ENCODE measurements around the gene C1orf50.
A peak's percentile ranks its signal among the peaks of the same experiment; 100 is the strongest.
"Not testable (repeated sequence)": the region's sequence is repeated elsewhere in the genome, so short reads cannot be mapped to it uniquely, and the experiment has no call there.

Gene C1orf50

DNA sequence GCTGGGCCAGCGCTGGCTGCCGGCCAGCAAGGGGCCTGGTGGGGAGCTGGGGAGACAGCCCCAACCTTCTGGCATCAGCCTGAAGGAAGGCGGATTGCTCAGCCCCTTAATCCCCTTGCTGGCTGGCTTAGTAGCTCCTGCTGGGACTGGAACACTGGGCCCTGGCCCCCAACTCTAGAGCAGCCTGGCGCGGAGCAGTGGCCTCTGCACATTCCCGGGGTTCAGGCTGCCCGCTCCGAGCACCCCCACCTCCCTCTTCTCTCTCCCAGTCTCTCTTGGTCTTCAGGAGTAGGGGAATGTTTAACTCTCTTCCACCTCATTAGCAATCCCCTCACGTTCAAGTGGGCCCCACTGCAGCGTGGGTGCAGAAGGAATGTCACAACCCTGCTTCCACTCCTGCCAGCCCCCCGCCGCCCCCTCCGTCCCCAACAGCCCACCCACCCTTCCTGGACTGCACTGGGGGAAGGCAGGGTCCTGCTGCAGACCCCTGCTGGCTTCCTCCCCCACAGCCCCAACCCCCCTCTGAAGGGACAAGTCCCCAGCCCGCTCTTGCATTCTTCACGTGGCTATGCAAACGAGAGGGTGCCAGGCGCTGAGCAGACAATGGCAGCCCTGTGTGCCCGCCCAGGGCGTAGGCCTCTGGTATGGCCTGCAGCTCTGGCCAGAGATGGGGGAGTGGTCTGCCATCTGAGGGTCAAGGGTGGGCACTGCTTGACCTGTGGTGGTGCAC is 26.0 kb upstream of the C1orf50 start:
- no peak for DNase-seq

DNA sequence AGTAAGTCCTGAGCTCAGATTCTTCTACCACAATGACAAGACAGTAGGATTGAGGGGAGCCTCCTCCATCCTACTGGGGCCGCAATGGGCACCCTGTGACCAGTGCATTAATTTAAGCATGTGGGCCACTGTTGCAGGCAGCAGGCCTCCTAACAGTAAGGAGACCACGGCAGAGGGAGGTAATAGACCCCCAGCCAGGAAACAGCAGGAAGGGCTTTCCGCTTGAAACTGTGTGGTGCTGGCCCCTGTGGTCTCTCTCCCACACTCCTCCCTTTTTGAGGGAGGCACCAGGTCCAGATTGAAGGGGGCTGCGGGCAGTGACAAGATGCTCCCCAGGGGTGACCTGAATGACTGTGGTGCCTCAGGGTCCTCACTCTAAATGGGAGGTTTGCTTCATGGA is 25.3 kb upstream of the C1orf50 start:
- no peak for DNase-seq

DNA sequence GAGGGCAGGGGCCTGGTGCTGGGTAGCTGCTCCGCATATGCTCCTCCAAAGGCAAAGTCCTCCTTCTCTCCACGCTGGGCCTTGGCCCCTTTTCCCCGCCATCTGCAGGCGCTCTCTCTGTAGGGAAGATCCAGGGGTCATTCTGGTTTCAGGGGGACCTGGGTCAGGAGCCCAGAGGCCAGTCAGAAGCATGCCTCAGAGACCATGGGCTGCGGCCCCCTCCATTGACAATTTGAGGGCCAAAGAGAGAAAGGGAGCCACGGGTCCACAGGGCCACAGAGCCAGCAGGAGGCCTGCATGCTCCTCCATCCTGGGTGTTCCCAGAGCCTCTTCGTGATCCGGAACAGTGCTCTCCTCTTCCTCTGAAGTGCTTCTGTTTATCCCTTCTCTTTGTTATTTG is 24.9 kb upstream of the C1orf50 start:
- no peak for DNase-seq

DNA sequence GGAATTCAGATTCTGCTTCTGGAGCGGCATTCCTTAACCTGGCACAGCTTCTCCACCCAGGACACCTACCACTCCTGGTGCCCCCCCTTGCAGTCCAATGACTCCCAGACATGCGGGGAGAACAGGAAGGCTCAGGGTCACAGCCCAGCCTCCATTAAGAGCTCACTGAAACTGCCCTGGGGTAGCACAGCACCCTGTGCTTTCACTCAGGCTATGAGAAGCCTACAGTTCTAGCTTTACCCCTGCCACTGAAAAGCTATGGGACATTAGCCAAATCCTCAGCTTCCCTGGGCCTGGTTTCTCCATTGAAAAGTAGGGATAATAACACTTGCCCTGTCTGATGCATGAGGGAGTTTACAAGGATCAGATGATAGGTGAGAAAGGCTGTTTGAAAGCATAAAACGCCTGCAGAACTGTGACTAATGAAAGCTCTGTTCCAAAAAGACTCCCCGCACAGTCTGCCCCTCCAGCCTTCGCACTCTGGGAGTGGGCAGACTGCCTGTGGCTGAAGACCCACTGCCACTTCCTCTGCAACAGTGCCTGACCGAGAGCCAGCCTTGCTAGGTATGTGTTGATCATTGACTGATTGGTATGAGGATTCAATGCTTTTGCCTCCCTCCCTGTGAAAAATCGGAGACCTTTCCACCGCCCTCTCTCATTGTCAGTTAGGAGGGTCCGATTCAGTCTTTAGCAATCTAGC is 24.3 kb upstream of the C1orf50 start:
- no peak for DNase-seq

DNA sequence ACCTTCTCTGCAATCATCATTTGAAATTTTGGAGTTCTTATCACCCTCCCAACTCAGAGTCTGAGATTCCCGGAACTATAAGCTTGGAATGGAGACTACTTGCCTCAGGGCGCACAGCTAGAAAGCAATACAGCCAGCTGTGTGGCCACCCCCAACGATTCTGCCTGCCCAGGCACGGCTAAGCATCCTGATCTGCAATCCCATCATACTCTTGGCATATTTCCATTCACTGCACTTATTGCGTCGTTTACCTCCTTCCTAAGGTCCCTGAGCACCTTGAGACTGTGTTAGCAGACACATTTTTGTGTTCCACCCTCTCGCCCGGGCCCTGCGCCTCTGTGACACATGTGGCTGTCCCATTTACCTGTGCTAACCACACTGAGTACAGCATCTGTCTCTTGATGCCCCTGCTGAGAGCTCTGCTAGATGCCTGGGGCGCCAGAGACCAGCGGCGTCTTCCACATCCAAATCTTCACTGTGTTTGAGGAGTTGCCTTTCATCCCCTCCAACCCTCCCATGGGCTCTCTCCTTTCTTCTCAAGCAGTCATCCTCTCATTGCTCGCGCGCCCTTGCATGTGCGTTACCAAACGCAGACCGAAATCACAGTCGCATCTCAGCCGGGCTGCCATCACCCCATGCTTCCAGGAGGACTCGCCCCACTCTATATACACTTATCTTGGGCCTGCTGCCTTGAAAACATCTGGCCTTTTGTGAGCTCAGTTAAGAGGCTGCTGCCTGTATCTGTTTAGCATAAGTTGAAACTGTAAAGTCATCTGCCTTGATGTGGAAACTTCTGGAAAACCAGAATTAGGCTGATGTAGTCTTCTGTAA is 23.5 kb upstream of the C1orf50 start:
- no peak for DNase-seq

DNA sequence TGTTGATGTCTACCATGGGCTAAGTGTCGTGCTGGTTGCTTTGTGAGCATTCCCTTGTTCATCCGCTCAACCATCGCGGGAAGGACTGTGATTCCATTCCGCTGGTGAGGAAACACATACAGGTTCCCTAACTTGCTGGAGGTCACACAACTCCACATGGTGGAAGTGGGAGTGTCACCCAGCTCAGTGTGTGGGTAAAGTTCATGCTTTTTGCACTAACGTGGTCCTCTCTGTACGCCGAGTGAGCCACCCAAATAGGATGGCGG is 23.0 kb upstream of the C1orf50 start:
- no peak for DNase-seq

DNA sequence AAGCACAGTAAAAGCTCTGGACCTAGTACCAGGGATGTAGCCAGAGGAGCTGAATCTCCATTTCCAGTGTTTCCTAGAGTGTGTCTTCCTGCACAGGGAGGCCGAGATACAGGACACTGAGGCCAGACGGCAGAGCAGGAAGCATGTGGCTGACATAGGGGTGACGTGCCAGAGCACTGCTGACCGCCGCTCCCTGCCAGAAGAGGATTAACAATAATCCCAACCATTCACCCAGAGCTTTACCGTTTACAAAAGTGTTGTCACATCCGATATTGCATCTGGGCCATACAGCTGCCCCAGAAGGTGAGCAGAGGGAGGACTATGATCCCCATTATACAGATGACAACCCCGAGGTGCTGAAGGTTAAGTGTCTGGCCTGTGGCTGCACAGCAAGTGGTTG is 21.2 kb upstream of the C1orf50 start:
- DNase-seq = no peak

DNA sequence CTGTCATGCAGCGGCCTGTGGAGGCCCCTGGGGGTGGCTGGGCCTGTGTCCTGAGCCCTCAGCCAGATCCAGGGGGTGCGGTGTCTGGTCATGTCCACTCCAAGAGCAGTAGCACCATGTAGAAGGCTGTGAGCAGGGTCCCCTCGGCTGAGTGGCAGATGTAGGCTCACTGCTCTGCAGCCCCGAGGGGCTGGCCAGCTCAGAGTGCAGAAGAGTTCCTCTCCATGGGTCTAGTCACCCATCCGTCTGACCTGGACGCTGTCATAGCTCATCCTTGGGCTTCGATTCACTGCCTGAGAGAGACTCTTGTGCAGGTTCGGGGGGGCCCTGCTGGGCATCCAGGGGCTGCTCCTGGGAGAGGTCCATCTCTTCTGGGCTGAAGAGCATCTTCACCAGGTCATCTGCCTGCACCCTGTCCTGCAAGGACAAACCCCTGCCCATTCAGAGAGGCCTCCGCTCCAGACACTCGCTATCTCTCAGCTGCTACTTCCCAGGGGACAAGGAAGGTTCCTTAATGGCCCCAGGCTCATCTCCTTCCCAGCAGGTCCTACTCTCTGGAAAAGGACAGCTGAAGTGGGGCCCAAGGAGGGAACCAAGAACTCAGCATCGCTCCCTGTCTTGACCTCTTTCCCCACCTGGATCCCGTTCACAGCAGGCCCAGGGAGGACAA is 20.5 kb upstream of the C1orf50 start:
- no peak for DNase-seq

DNA sequence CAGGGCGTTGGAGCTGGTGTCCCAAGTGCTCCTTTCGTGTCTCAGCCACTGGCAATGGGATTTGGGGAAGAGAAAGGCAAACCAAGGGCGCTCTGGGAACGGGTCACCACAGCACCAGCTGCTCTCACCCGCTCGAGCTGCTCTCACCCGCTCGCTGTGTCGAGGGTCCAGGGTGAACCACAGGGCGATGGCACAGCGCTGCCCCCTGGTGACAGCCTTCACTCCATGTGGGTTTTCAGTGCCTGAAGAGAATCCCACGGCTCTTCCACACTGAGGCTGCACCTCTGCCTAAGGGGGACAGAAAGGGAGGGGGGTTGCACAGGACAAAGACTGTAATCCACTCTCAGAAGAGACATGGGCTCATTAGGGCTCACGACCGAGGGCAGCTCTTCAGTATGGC is 19.9 kb upstream of the C1orf50 start:
- peak; percentile 23 for DNase-seq

DNA sequence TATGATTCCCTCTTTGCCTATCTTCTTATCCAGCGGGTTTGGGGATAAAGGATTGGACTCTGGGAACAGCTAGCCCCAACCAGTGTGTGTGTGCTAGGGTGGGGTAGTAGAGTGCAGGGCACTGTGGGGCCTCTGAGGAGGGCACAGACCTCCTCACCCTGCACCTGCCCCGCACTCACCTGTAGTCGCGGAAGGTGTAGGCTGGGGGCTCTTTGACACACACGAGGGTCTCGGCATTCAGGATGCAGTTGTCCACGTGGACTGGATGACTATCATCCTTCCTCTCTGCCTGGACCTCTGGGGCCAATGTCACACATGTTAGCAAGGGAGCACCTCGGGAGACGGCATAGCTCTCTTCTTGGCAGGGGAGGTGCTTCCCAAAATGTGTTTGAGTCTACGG is 19.0 kb upstream of the C1orf50 start:
- no peak for DNase-seq

DNA sequence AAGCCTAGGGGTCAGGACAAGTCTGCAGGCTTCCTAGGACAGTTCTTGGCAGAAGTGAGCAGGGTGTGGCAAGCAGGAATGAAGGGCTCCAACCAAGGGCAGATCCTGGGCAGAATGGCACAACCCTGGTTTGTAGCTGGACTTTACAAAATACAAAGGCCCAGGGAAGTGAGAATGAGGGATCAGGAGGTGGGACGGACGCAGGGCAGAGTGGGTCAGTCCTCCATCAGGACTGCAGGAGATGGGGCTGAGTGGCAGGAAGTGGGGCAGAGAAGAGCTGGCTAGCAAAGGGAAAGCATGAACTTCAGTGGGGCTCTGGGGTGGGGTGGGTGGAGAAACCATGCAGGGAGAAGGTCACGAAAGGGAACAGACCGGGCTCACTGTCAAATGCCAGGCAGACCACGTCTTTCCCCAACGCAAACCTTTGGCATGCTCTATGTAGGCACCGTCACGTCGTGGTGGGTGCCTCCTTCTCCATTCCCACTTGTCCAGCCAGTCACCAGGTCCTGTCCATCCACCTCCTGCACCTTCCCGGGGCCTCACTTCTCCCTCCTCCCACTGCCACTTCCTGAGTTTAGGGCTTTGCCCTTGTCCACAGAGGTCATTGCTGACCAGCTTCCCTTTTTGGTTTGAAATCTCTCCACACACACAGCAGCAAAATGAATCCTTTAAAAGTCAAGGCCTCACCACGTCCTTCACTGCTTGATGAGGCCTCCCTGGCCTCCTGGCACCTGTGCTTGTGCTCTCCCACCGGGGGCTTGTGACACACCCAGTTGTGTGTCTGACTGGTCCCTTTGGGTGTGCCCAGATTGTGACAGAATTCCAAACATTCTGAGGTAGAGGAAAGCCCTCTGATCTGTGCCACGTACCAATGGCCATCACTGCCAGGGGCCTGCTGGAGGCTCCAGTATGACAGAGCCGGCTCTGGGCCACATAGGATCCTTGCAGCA is 18.3 kb upstream of the C1orf50 start:
- DNase-seq = no peak

DNA sequence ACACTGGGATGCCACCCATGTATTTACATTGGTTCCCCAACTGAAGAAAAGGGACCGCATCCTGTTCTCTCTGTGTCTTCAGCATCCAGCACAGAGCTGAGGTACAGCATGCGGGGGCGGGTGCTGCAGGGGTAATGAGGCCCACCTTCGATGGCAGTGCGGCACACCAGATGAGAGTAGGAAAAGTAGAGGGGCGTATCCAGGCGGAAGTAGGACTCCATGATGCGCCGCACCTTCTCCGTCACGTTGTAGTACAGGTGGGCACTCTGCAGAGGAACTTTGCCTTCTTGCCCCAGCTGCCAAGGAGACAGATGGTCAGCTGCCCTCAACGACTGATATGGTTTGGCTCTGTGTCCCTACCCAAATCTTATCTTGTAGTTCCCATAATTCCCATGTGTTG is 17.0 kb upstream of the C1orf50 start:
- DNase-seq = no peak

DNA sequence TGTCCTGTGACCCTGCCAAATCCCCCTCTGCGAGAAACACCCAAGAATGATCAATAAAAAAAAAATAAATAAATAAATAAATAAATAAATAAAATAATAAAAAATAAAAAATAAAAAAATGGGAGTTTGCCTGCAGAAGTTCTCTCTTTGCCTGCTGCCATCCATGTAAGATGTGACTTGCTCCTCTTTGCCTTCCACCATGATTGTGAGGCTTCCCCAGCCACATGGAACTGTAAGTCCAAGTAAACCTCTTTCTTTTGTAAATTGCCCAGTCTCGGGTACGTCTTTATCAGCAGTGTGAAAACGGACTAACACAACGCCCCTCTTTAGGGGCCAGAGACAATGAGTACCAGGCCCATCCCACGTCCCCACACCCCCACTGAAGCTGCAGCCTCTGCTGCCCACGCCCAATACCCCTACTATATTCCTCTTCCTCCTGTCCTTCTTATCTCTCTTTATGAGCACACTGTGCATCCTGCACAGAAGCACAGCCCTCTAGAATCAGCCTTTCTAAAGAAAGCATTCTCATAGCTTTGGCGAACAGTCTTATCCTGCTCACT is 15.5 kb upstream of the C1orf50 start:
- not testable (repeated sequence) for DNase-seq

DNA sequence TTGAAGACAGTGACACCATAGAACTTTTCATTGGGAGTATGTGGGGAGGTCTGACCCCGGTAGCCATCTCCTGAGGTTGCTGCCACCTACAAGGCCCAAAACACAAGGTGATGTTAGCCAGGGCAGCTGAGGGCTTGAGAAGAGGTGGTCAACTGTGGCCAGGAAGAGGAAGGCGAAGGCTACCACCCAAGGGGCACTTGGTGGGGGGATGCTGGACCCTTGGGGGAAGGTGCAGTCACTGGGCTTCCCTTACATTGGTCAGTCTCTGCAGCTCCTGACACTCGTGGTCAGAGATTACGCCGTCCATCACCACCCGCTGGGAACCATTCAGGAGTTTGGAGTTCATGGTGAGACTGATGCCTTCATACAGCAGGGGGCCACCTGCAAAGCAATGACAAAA is 14.8 kb upstream of the C1orf50 start:
- DNase-seq = no peak

DNA sequence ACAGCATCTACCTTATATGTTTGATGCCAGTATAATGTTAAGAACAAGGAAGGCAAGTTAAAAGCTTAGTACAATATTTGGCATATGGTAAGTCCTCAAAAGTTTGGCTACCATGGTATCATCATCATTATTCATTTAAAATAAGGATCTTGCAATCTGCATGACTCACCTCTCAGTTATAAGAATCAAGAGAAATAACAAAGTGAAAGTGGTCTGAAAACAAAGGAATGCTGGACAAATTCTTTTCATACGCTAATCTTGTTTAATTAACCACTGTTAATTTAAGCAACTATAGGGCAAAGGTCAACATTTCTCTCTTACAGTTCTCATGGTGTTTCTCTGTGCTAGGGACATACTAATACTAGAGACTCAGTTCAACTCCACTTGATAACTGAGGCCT is 14.0 kb upstream of the C1orf50 start:
- DNase-seq = no peak

DNA sequence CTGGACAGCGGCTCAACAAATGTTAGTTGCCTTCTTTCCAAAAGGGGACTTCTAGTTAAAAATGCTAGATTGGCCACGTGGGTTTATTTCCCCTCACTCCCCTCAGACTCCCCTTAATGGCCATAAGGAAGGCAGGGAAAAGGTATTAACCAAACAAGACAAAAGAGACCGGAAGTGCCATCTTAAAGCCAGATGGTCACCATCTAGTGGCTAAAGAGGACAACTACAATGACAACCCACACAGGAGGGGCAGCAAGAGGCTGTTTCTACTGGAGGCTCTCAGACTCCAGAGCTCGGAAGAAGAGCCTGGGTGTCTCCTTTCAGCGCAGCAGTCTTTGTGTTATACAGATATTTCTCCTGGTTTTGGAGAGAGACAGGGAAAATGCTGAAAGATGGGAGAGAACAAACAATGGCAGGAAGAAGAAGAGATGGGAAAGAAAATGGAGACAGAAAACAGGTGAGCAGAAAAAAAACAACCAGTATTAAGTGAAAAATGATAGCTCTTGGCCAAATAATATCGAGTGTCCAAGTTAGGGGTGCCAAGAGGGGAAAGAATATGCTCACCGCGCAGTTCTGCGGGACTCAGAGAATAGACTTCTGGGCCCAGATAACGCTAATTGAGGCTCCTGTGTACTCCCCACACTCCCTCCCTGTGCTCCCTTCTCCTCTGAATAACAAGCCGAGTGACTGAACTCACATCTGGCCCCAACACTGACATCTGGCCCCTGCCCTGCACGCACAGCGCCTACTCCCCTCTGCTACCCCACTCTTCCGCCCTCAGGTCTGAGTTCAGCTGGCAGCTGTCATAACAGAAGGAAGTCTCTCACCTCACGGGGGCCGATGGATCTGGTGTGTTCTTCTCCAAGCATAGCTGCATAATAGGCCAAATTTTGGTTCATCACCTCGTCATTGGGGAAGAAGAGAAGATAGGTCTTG is 9.8 kb upstream of the C1orf50 start:
- peak; percentile 76 for DNase-seq

DNA sequence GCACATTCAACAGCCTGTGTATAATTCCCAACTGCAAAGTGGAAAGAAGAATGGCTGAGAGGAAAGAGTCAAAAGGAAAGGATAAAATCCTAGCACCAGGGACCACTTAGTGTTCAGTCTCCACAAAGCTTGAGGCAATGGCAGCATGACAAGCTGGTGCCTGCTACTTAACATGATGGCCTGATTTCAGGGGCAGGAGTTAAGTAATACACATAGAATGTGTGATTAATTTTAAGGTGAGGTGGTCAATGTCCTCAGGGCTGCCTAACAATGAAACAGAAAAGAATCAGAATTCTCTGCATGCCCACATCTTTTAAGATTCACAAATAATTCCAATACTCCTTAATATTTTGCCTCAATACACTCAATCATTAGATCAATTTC is 9.2 kb upstream of the C1orf50 start:
- DNase-seq = no peak

DNA sequence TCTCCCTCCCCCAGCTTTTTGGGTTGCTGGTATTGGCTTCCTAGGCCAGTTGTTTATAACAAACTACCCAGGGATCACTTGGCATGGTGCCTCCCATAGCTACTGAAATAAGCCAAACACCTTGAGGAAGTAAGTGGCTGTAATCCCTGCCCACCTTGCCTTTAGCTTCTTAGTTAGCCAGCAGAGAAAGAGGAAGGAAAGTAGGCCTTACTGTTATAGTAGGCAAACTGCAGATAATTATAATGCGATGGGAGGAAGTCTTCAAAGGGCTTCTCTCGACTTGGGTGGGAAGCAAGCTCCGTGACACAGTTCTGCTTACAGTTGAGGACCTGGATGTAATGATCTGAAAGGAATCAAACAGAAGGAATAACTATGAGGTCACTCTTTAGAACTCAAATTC is 8.4 kb upstream of the C1orf50 start:
- DNase-seq = no peak

DNA sequence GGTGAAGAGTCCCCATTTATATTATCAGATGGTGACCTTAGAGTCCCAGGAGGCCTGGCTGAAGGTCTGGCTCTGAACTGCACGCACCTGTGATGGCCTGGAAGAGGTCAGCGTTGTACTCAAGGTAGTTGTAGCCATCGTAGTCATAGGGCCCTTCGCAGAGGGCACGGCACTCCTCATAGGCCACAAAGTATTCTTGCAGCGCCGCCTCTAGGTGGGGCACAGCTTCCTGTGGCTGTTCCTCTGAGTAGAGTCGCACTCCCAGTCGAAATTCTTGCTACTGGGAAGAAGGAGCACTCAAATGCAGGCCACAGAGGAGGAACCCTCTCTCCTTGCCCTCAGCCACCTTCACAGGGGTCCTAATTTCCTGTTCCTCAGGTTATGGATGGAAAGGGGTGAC is 7.9 kb upstream of the C1orf50 start:
- no peak for DNase-seq

DNA sequence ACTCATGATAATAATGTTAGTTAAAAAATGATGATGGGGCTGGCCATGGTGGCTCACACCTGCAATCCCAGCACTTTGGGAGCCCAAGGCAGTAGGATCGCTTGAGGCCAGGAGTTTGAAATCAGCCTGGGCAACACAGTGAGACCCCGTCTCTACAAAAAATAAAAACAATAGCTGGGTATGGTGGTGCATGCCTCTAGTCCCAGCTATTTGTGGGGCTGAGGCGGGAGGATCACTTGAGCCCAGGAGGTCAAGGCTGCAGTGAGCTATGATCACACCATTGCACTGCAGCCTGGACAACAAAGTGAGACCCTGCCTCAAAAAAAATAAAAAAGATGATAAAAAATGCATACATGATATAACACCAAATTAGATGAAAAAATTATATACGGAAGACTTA is 5.5 kb upstream of the C1orf50 start:
- DNase-seq = no peak

DNA sequence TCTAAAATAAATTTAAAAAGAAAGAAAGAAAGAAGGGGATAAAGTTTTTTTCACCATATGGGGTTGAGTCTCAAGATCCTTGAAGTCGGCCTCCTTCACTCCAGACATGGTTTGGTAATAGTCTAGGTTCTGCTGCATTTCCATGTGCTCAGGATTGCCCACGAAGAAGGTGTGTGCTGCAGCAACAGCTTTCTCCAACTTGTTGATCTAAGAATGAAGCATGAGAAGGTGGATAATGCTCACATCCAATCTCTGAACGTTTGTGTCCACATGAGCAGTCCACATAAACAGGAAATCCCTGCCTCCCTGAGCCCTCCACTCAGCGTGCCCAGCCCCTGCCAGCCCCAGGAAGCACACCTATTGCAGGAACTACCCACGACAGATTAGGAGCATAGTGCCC is 4.8 kb upstream of the C1orf50 start:
- DNase-seq = no peak
